ENCODE measurements around the gene DLG5.

- TF ChIP-seq, protein P1, sequence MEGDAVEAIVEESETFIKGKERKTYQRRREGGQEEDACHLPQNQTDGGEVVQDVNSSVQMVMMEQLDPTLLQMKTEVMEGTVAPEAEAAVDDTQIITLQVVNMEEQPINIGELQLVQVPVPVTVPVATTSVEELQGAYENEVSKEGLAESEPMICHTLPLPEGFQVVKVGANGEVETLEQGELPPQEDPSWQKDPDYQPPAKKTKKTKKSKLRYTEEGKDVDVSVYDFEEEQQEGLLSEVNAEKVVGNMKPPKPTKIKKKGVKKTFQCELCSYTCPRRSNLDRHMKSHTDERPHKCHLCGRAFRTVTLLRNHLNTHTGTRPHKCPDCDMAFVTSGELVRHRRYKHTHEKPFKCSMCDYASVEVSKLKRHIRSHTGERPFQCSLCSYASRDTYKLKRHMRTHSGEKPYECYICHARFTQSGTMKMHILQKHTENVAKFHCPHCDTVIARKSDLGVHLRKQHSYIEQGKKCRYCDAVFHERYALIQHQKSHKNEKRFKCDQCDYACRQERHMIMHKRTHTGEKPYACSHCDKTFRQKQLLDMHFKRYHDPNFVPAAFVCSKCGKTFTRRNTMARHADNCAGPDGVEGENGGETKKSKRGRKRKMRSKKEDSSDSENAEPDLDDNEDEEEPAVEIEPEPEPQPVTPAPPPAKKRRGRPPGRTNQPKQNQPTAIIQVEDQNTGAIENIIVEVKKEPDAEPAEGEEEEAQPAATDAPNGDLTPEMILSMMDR (IDR thresholded peaks at IDR 0.05) = no peak
- no peak for TF ChIP-seq EZH2 (IDR thresholded peaks at IDR 0.05; ENCODE audit: borderline replicate concordance, insufficient read depth, low read depth, low read length, poor library complexity, severe bottlenecking)
Observed at GRCh38 chr10:77901743-77902142, 24.8 kb downstream of the DLG5 start.
